SK-N-SH (cell line): ENCODE data around the gene RASSF8. TPM values are rescaled to one million over a fixed set of nuclear protein-coding genes. Genes with fewer than 3 reads are reported as not detected.

Experiments used
- CTCF ChIA-PET: fragments of 300-600, 350-600 bp; formaldehyde crosslinking; extraction: SDS; loops from one replicate; lab custom pipeline; 2021; lab: Yijun Ruan, JAX
- POLR2A ChIA-PET: fragments of 350-600 bp; sonication (Branson Sonifier 250); formaldehyde crosslinking; extraction: SDS; loops from one replicate; lab custom pipeline; 2020; ENCODE audit warnings: antibody characterized with exemption, inconsistent platforms; lab: Yijun Ruan, JAX
- DNase-seq: peaks from one replicate; pipeline ENCODE4 v3.0.0; 2012
- H2AFZ ChIP-seq: fragments of 200-600 bp; sonication (generic); 2 replicates; pipeline ENCODE4 v1.8.1; 2016; ENCODE audit warnings: antibody characterized with exemption, mild to moderate bottlenecking, low read depth
- H3F3A ChIP-seq: fragments of 200-600 bp; sonication (generic); replicated peaks from 2 replicates; pipeline ENCODE3; 2016; ENCODE audit warnings: antibody characterized with exemption, mild to moderate bottlenecking; ENCODE audit not compliant: insufficient read depth
- H3K27ac ChIP-seq, 2 experiments: fragments of 200-500 bp in 1 of 2; fragments of 200-600 bp in 1 of 2; sonication (Bioruptor generic) in 1 of 2; sonication (generic), shearing (Covaris generic) in 1 of 2; 2 replicates each; pipeline versions ENCODE4 v1.5.1 to v1.6.1; 2014 to 2016; ENCODE audit warnings: low read depth in 2 of 2, inconsistent platforms in 1 of 2, low read length in 1 of 2, mild to moderate bottlenecking in 1 of 2, mixed read lengths in 1 of 2
- H3K27me3 ChIP-seq: fragments of 200-600 bp; sonication (generic), shearing (Covaris generic); 2 replicates; pipeline ENCODE4 v1.6.1; 2016; ENCODE audit warnings: mixed run types; ENCODE audit not compliant: insufficient read depth
- H3K36me3 ChIP-seq, 2 experiments: fragments of 200-500 bp in 1 of 2; fragments of 200-600 bp in 1 of 2; sonication (Bioruptor generic) in 1 of 2; sonication (generic) in 1 of 2; replicated peaks in 1 of 2; 2 replicates each; pipeline versions ENCODE3 to v1.5.1; 2014 to 2016; ENCODE audit warnings: low read length in 1 of 2, mild to moderate bottlenecking in 1 of 2; ENCODE audit not compliant: insufficient read depth in 2 of 2, control insufficient read depth in 1 of 2
- H3K4me1 ChIP-seq, 2 experiments: fragments of 200-500 bp in 1 of 2; fragments of 200-600 bp in 1 of 2; sonication (Bioruptor generic) in 1 of 2; sonication (generic), shearing (Covaris generic) in 1 of 2; 2 replicates each; pipeline versions ENCODE4 v1.5.1 to v1.6.1; 2014 to 2016; ENCODE audit warnings: low read depth in 1 of 2, low read length in 1 of 2, mixed run types in 1 of 2; ENCODE audit not compliant: insufficient read depth in 2 of 2, control insufficient read depth in 1 of 2
- H3K4me2 ChIP-seq: fragments of 200-600 bp; sonication (generic), shearing (Covaris generic); 2 replicates; pipeline ENCODE4 v1.6.1; 2017; ENCODE audit warnings: mixed run types
- H3K4me3 ChIP-seq, 2 experiments: fragments of 200-500 bp in 1 of 2; fragments of 200-600 bp in 1 of 2; sonication (Bioruptor generic) in 1 of 2; sonication (generic), shearing (Covaris generic) in 1 of 2; 2 replicates each; pipeline versions ENCODE4 v1.5.1 to v1.8.1; 2014 to 2016; ENCODE audit warnings: low read depth in 2 of 2, inconsistent platforms in 1 of 2, low read length in 1 of 2, mild to moderate bottlenecking in 1 of 2, mixed read lengths in 1 of 2, moderate library complexity in 1 of 2
- H3K79me2 ChIP-seq: fragments of 200-600 bp; sonication (generic); 2 replicates; pipeline ENCODE4 v1.8.1; 2017; ENCODE audit warnings: mild to moderate bottlenecking; ENCODE audit not compliant: insufficient read depth
- H3K9ac ChIP-seq: fragments of 200-600 bp; sonication (generic); 2 replicates; pipeline ENCODE4 v1.6.1; 2017; ENCODE audit warnings: mixed run types
- H3K9me2 ChIP-seq: fragments of 200-600 bp; sonication (generic); 2 replicates; pipeline ENCODE4 v1.6.1; 2017; ENCODE audit warnings: mixed run types
- H3K9me3 ChIP-seq: fragments of 200-600 bp; sonication (generic); 2 replicates; pipeline ENCODE4 v1.6.1; 2017; ENCODE audit warnings: mixed run types, mild to moderate bottlenecking, moderate library complexity
- H4K20me1 ChIP-seq: fragments of 200-600 bp; sonication (generic); 2 replicates; pipeline ENCODE4 v1.6.1; 2017; ENCODE audit warnings: mild to moderate bottlenecking, mixed run types; ENCODE audit not compliant: insufficient read depth
- CHD2 ChIP-seq: fragments of 150-350 bp; IDR thresholded peaks from 2 replicates; pipeline ENCODE4 v1.6.1; 2018; ENCODE audit warnings: low read length; ENCODE audit not compliant: partially characterized antibody
- FOXJ3 ChIP-seq: sonication (generic); formaldehyde crosslinking; IDR thresholded peaks from 2 replicates; pipeline ENCODE4 v1.5.1; 2020; ENCODE audit warnings: mild to moderate bottlenecking, missing genetic modification reagents
- FOXM1 ChIP-seq: IDR thresholded peaks from 2 replicates; pipeline ENCODE4 v1.4.0; 2012; ENCODE audit warnings: low read depth, mild to moderate bottlenecking
- GABPA ChIP-seq: IDR thresholded peaks from 2 replicates; pipeline ENCODE4 v1.4.0; 2012; ENCODE audit warnings: low read depth, mild to moderate bottlenecking
- GATA2 ChIP-seq: sonication (generic); formaldehyde crosslinking; IDR thresholded peaks from 2 replicates; pipeline ENCODE4 v1.5.0; 2020; ENCODE audit warnings: mild to moderate bottlenecking, missing genetic modification reagents
- JUND ChIP-seq: IDR thresholded peaks from 2 replicates; pipeline ENCODE4 v1.4.0; 2012
- MEF2A ChIP-seq: IDR thresholded peaks from 2 replicates; pipeline ENCODE4 v1.4.0; 2012; ENCODE audit warnings: low read depth, borderline replicate concordance
- MXI1 ChIP-seq: IDR thresholded peaks from 2 replicates; pipeline ENCODE4 v1.6.1; 2012; ENCODE audit warnings: mild to moderate bottlenecking, low read depth, low read length, improper control_type of control experiment
- NRF1 ChIP-seq: IDR thresholded peaks from 2 replicates; pipeline ENCODE4 v1.6.1; 2012; ENCODE audit warnings: low read depth, mild to moderate bottlenecking, low read length
- RAD21 ChIP-seq: IDR thresholded peaks from 2 replicates; pipeline ENCODE4 v1.6.1; 2012; ENCODE audit warnings: mild to moderate bottlenecking, low read length
- RXRA ChIP-seq: IDR thresholded peaks from 2 replicates; pipeline ENCODE4 v1.4.0; 2012; ENCODE audit warnings: low read depth, mild to moderate bottlenecking, borderline replicate concordance
- SIN3A ChIP-seq: IDR thresholded peaks from 2 replicates; pipeline ENCODE4 v1.6.1; 2012; ENCODE audit warnings: low read depth, mild to moderate bottlenecking, low read length, moderate library complexity, borderline replicate concordance
- TAF1 ChIP-seq: IDR thresholded peaks from 2 replicates; pipeline ENCODE4 v1.6.1; 2012; ENCODE audit warnings: low read depth, mild to moderate bottlenecking, low read length, moderate library complexity, borderline replicate concordance
- TCF12 ChIP-seq: IDR thresholded peaks from 2 replicates; pipeline ENCODE4 v1.4.0; 2012
- TEAD4 ChIP-seq: IDR thresholded peaks from 2 replicates; pipeline ENCODE4 v1.4.0; 2012; ENCODE audit warnings: mild to moderate bottlenecking, borderline replicate concordance; ENCODE audit not compliant: insufficient read depth
- WGBS: methylation state at CpG from one replicate; pipeline ENCODE4 v1.1.6; 2017; ENCODE audit warnings: low lambda C conversion rate; 5-methylcytosine and 5-hydroxymethylcytosine counted together
- polyA plus RNA-seq, 3 experiments: library from polyadenylated mRNA; depleted of rRNA; stranded (reverse); fragments of >200 nt; gene quantifications; 2 replicates each; pipeline ENCODE4 v1.2.3, GENCODE V29; 2012
- TF ChIP-seq, protein P1 (sequence below): IDR thresholded peaks from 2 replicates; pipeline ENCODE4; 2012
- TF ChIP-seq, protein P2 (sequence below): fragments of 200-600 bp; sonication (generic); IDR thresholded peaks from 2 replicates; pipeline ENCODE4 v1.6.1; 2017; ENCODE audit warnings: antibody characterized with exemption, mild to moderate bottlenecking, moderate library complexity
- TF ChIP-seq, protein P3 (sequence below): fragments of 150-350 bp; IDR thresholded peaks from 2 replicates; pipeline ENCODE4 v1.6.1; 2017; ENCODE audit warnings: antibody characterized with exemption, low read length, low read depth, borderline replicate concordance

RASSF8 gene
- polyA plus RNA-seq, 1 of the 3 experiments (the other 2 are of a cell fraction), result 15.3 TPM

DNA sequence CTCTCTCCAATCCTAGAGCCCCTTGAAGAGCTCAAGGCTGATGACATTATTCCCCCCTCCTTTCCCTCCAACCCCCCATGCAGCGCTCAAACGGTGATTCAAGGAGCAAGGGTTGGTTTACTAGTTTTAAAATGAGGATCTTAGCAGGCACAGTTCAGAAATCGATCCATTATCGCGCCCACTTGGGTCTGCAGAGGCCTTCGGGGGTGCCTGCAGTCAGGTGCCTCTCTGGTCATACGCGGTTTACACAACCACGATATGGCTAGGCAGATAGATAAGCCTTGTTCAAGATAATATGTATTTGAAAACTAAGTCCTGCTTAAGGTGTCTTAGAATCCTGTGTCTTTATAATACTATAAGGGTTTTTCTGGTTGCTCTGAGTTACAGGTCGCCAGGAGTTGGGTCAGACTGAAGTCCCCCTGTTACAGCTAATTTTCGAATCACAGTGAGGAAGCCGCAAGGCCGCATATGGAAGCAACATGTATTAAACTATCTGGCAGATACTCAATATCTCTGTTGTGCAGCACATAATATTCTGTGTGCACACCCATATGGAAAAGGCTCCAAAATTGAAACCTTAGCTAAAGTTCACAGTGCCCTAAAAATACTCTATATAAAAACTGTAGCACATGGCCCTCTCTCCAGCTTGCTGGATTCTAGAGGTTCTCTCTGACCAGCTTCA, 156.4 kb downstream of the RASSF8 start:
- H4K20me1 ChIP-seq, result no peaks in the 10 kb centered on the region
- POLR2A ChIA-PET, result no interaction called here
- WGBS, result 77% methylated on average over 13 of the region's 13 CpGs
- CTCF ChIA-PET, result interaction anchor here (1.0 to 10.1 kb wide), 10 partner anchors 9 to 719 kb away, joined by 3 to 64 read pairs (median 4); partner anchors contain the start of gene BHLHE41
- peaks cover 5% of the 10 kb centered on the region for H3F3A ChIP-seq
- H3K4me1 ChIP-seq, result peaks cover 4 to 12% of the 10 kb centered on the region in 2 experiments; a peak in 3 of 4 replicates
- peak overlapping the region; percentile 58 to 65; a peak in 3 of 4 replicates for H3K4me3 ChIP-seq
- 0 out of 2 replicates have a peak, but pooled peaks have one; percentile 13 for TF ChIP-seq GATA2
- TF ChIP-seq NRF1, result no peak
- TF ChIP-seq RAD21, result 0 out of 2 replicates have a peak, but pooled peaks have one; percentile 6
- TF ChIP-seq, all 33 proteins: peak for 2
- peak overlapping the region; percentile 75 for H3K9ac ChIP-seq
- H3K79me2 ChIP-seq, result no peaks in the 10 kb centered on the region
- H3K9me2 ChIP-seq, result no peaks in the 10 kb centered on the region
- H3K27ac ChIP-seq, result peak overlapping the region in 1 of 2 experiments; percentile 82; a peak in 3 of 4 replicates
- peak overlapping the region; percentile 70 for H3K4me2 ChIP-seq
- no peaks in the 10 kb centered on the region for H3K36me3 ChIP-seq
- H3K27me3 ChIP-seq, result no peaks in the 10 kb centered on the region
- DNase-seq, result no peak
- H2AFZ ChIP-seq, result peak overlapping the region; percentile 47; the same call in 1 of the 2 replicates
- no peaks in the 10 kb centered on the region for H3K9me3 ChIP-seq

DNA sequence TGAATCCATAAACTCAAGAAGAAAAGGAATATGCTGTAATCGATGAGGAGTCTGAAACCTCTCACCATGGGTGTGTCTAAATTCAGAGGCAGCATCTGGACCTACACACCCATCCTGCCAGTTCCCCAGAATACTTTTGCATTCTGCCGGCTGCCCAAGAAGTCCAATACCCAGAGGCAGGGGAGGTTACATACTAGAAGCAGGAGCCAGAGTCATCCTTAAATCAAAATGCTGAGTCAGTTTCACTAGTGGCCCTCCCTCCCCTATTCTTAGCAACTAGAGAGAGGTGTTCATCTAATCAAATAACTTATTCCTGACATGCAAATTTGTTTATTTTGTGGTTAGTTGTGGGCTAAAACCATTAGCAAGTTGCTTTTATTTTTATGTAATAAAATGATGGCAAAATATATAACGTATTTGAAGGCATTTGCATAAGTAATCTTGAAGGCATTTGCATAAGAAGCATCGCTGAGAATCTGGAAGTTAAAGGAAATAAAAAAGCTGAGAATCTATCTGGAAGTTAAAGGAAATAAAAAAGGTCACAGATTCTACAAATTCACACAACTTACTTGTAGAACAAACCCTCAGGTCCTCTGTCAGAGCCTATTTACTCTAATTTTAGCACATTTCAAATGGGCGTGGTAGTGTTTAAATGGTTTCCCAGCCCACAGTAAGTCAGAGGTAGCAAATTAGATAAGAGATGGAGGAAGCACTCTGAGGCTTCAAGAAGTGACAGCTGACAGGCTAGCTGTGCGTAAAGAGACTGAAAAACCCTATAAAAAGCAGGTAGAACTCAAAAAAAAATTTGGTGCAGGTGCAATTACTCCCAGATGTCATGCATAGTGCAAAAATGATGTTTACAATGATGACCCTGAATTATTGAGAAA, 158.6 kb downstream of the RASSF8 start:
- TF ChIP-seq FOXJ3 (CRISPR knock-in tag) (no peak), TAF1 (no peak), TCF12 (no peak), FOXM1 (no peak), SIN3A (no peak), RXRA (no peak), MXI1 (no peak), NRF1 (no peak), MEF2A (no peak), TEAD4 (no peak), JUND (no peak), GABPA (no peak), CHD2 (no peak), GATA2 (no peak)
- TF ChIP-seq, protein P1, sequence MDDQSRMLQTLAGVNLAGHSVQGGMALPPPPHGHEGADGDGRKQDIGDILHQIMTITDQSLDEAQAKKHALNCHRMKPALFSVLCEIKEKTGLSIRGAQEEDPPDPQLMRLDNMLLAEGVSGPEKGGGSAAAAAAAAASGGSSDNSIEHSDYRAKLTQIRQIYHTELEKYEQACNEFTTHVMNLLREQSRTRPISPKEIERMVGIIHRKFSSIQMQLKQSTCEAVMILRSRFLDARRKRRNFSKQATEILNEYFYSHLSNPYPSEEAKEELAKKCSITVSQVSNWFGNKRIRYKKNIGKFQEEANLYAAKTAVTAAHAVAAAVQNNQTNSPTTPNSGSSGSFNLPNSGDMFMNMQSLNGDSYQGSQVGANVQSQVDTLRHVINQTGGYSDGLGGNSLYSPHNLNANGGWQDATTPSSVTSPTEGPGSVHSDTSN, result no peak
- TF ChIP-seq, protein P2, sequence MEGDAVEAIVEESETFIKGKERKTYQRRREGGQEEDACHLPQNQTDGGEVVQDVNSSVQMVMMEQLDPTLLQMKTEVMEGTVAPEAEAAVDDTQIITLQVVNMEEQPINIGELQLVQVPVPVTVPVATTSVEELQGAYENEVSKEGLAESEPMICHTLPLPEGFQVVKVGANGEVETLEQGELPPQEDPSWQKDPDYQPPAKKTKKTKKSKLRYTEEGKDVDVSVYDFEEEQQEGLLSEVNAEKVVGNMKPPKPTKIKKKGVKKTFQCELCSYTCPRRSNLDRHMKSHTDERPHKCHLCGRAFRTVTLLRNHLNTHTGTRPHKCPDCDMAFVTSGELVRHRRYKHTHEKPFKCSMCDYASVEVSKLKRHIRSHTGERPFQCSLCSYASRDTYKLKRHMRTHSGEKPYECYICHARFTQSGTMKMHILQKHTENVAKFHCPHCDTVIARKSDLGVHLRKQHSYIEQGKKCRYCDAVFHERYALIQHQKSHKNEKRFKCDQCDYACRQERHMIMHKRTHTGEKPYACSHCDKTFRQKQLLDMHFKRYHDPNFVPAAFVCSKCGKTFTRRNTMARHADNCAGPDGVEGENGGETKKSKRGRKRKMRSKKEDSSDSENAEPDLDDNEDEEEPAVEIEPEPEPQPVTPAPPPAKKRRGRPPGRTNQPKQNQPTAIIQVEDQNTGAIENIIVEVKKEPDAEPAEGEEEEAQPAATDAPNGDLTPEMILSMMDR, result no peak
- TF ChIP-seq, protein P3, sequence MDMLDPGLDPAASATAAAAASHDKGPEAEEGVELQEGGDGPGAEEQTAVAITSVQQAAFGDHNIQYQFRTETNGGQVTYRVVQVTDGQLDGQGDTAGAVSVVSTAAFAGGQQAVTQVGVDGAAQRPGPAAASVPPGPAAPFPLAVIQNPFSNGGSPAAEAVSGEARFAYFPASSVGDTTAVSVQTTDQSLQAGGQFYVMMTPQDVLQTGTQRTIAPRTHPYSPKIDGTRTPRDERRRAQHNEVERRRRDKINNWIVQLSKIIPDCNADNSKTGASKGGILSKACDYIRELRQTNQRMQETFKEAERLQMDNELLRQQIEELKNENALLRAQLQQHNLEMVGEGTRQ, result no peak
- no peak for DNase-seq
- H4K20me1 ChIP-seq, result no peaks in the 10 kb centered on the region
- peaks cover 15% of the 10 kb centered on the region for H3F3A ChIP-seq
- WGBS, result 78% methylated on average over 6 of the region's 6 CpGs
- H3K9me2 ChIP-seq, result no peaks in the 10 kb centered on the region
- H3K4me1 ChIP-seq, result peaks cover 4 to 12% of the 10 kb centered on the region in 2 experiments; a peak in 3 of 4 replicates
- no peak overlapping the region for H3K9ac ChIP-seq
- ChIA-PET CTCF (interaction anchor here (0.8 to 10.1 kb wide), 6 partner anchors 20 to 899 kb away, joined by 3 to 64 read pairs (median 16); no protein-coding TSS in a partner anchor), POLR2A (no interaction called here)
- no peak overlapping the region for H3K4me3 ChIP-seq
- no peak overlapping the region for H3K27ac ChIP-seq
- H3K27me3 ChIP-seq, result no peaks in the 10 kb centered on the region
- H3K9me3 ChIP-seq, result no peaks in the 10 kb centered on the region
- H3K36me3 ChIP-seq, result no peaks in the 10 kb centered on the region
- H3K79me2 ChIP-seq, result peaks cover 12% of the 10 kb centered on the region; the same call in 1 of the 2 replicates
- no peak overlapping the region for H3K4me2 ChIP-seq
- no peak overlapping the region for H2AFZ ChIP-seq
